H1 (cell line): ENCODE measurements around the gene NDUFA3.

Experiments used
- CHD2 ChIP-seq: IDR thresholded peaks from 2 replicates; pipeline ENCODE4 v1.6.1; 2012; ENCODE audit warnings: low read length, improper control_type of control experiment
- CTCF ChIP-seq, 3 experiments: IDR thresholded peaks; 1 replicate in 2 of 3; 2 replicates in 1 of 3; pipeline versions ENCODE4 v1.5.1 to v1.6.1; 2011; ENCODE audit warnings: low read length in 3 of 3, mild to moderate bottlenecking in 3 of 3, inconsistent platforms in 2 of 3, low read depth in 1 of 3, moderate library complexity in 1 of 3; ENCODE audit not compliant: insufficient read depth in 1 of 3; ENCODE audit errors: control extremely low read depth in 1 of 3
- EP300 ChIP-seq, 2 experiments: IDR thresholded peaks; 1 replicate in 1 of 2; 2 replicates in 1 of 2; pipeline ENCODE4 v1.6.1; 2011 to 2012; ENCODE audit warnings: low read depth in 2 of 2, low read length in 2 of 2, mild to moderate bottlenecking in 2 of 2, borderline replicate concordance in 1 of 2, inconsistent platforms in 1 of 2, moderate library complexity in 1 of 2
- HDAC2 ChIP-seq, 2 experiments: fragments of 300-600 bp in 1 of 2; sonication (generic) in 1 of 2; IDR thresholded peaks; 2 replicates each; pipeline ENCODE4 v1.6.1; 2011 to 2012; ENCODE audit warnings: low read depth in 2 of 2, low read length in 2 of 2, mild to moderate bottlenecking in 2 of 2, moderate library complexity in 2 of 2, borderline replicate concordance in 1 of 2, inconsistent platforms in 1 of 2
- JUND ChIP-seq: IDR thresholded peaks from 2 replicates; pipeline ENCODE4 v1.6.1; 2011; ENCODE audit warnings: mild to moderate bottlenecking, improper control_type of control experiment, low read length
- POLR2A ChIP-seq, 2 experiments: IDR thresholded peaks; 1 replicate in 1 of 2; 2 replicates in 1 of 2; pipeline ENCODE4 v1.6.1; 2011; ENCODE audit warnings: low read depth in 2 of 2, low read length in 2 of 2, mild to moderate bottlenecking in 2 of 2; ENCODE audit errors: control extremely low read depth in 1 of 2
- SIN3A ChIP-seq, 2 experiments: IDR thresholded peaks in 1 of 2; conservative IDR thresholded peaks in 1 of 2; 2 replicates each; pipeline ENCODE4 v1.6.1; 2011 to 2012; ENCODE audit warnings: low read length in 2 of 2, improper control_type of control experiment in 1 of 2, low read depth in 1 of 2, mild to moderate bottlenecking in 1 of 2

- TF ChIP-seq EP300 (IDR thresholded peaks at IDR 0.05; ENCODE audit: borderline replicate concordance in 1 of 2, low read depth in 2 of 2, low read length in 2 of 2) = no peak
- no peak for TF ChIP-seq CTCF (IDR thresholded peaks at IDR 0.05; ENCODE audit: control extremely low read depth in 1 of 3, insufficient read depth in 1 of 3, low read depth in 1 of 3, low read length in 3 of 3)
- no peak for TF ChIP-seq CHD2
- no peak for TF ChIP-seq POLR2A (IDR thresholded peaks at IDR 0.05; ENCODE audit: control extremely low read depth in 1 of 2, low read depth in 2 of 2, low read length in 2 of 2)
- no peak for TF ChIP-seq SIN3A (conservative IDR thresholded peaks at IDR 0.05 in 1 of 2, IDR thresholded peaks at IDR 0.05 in 1 of 2; ENCODE audit: low read depth in 1 of 2, low read length in 2 of 2)
- no peak for TF ChIP-seq JUND
- no peak for TF ChIP-seq HDAC2 (IDR thresholded peaks at IDR 0.05; ENCODE audit: borderline replicate concordance in 1 of 2, low read depth in 2 of 2, low read length in 2 of 2)
Measured at GRCh38 chr19:54133957-54134590, 31.4 kb downstream of the NDUFA3 start.
